Caco-2 (cell line): ENCODE results near the gene APP. TPM values are rescaled to one million over a fixed set of nuclear protein-coding genes. Genes with fewer than 3 reads are reported as not detected.
"Not testable (repeated sequence)": the region's sequence is repeated elsewhere in the genome, so short reads cannot be mapped to it uniquely, and the experiment has no call there.

Experiments used
- BruUV-seq: library from RNA; stranded (reverse); fragments of 400-500 nt; replicated peaks from 2 replicates; lab custom pipeline; 2021; lab: Mats Ljungman, UMichigan
- CTCF ChIA-PET: fragments of 300-600 bp; sonication (Branson Sonifier 250); formaldehyde crosslinking; loops from one replicate; lab custom pipeline; 2022; ENCODE audit warnings: antibody characterized with exemption; lab: Charles Lee
- POLR2A ChIA-PET: fragments of 300-600 bp; sonication (Branson Sonifier 250); formaldehyde crosslinking; loops from one replicate; lab custom pipeline; 2022; ENCODE audit warnings: antibody characterized with exemption; lab: Charles Lee
- DNase-seq, 2 experiments: peaks; one replicate each; pipeline versions ENCODE4 v3.0.0 to v3.0.0-alpha.2; 2020 to 2022
- H3K27me3 ChIP-seq: replicated peaks from 2 replicates; pipeline ENCODE4 v1.6.0; 2011; ENCODE audit warnings: low read length; ENCODE audit not compliant: control insufficient read depth, insufficient read depth
- H3K36me3 ChIP-seq: 2 replicates; pipeline ENCODE4 v1.5.1; 2011; ENCODE audit warnings: low read length; ENCODE audit not compliant: control insufficient read depth, insufficient read depth
- H3K4me1 ChIP-seq: fragments of 250-450 bp; sonication (Bioruptor Pico); 2 replicates; pipeline ENCODE4 v1.5.1; 2020; ENCODE audit warnings: mild to moderate bottlenecking
- H3K4me3 ChIP-seq: 2 replicates; pipeline ENCODE4 v1.5.1; 2011; ENCODE audit warnings: low read depth, mild to moderate bottlenecking, control low read depth, low read length
- H3K9me3 ChIP-seq: fragments of 250-450 bp; sonication (Bioruptor Pico); 2 replicates; pipeline ENCODE4 v1.5.1; 2020; ENCODE audit warnings: mild to moderate bottlenecking, moderate library complexity
- H3K27ac Mint-ChIP-seq: one replicate; pipeline ENCODE4 v1.8.0; 2022; ENCODE audit warnings: mixed read lengths; ENCODE audit not compliant: unreplicated experiment
- H3K27me3 Mint-ChIP-seq: one replicate; pipeline ENCODE4 v1.8.0; 2022; ENCODE audit warnings: mixed read lengths; ENCODE audit not compliant: insufficient read depth, unreplicated experiment
- H3K36me3 Mint-ChIP-seq: one replicate; pipeline ENCODE4 v1.8.0; 2022; ENCODE audit warnings: mild to moderate bottlenecking, mixed read lengths; ENCODE audit not compliant: insufficient read depth, unreplicated experiment
- H3K4me1 Mint-ChIP-seq: one replicate; pipeline ENCODE4 v1.8.0; 2022; ENCODE audit warnings: low read depth, mixed read lengths; ENCODE audit not compliant: unreplicated experiment
- H3K4me3 Mint-ChIP-seq: one replicate; pipeline ENCODE4 v1.8.0; 2022; ENCODE audit warnings: mild to moderate bottlenecking, moderate library complexity, mixed read lengths; ENCODE audit not compliant: unreplicated experiment
- H3K9me3 Mint-ChIP-seq: one replicate; pipeline ENCODE4 v1.8.0; 2022; ENCODE audit warnings: mixed read lengths; ENCODE audit not compliant: unreplicated experiment
- CTCF ChIP-seq, 2 experiments: fragments of 200-600 bp in 1 of 2; IDR thresholded peaks; 1 replicate in 1 of 2; 2 replicates in 1 of 2; pipeline versions ENCODE4 v1.5.1 to v1.8.0; 2011 to 2022; ENCODE audit warnings: antibody characterized with exemption in 1 of 2, control low read depth in 1 of 2, inconsistent platforms in 1 of 2, low read depth in 1 of 2, low read length in 1 of 2, mild to moderate bottlenecking in 1 of 2, moderate library complexity in 1 of 2; ENCODE audit not compliant: insufficient read depth in 1 of 2, severe bottlenecking in 1 of 2, unreplicated experiment in 1 of 2
- intact Hi-C: fragments of 100-400 bp; cut with micrococcal nuclease; formaldehyde crosslinking; loops from one replicate; pipeline ENCODE4 v1.10.0; 2022; ENCODE audit not compliant: unreplicated experiment
- total RNA-seq: library from RNA; stranded (reverse); gene quantifications from 2 replicates; pipeline ENCODE4 v1.2.3, GENCODE V29; 2022

The APP gene
- total RNA-seq, 1 experiment from 2014 or later = 331 TPM

GRCh38 chr21:26027696-26028095, 142.9 kb downstream of the APP start:
- no peaks in the 10 kb centered on the region for H3K9me3 ChIP-seq
- no peaks in the 10 kb centered on the region for H3K4me1 ChIP-seq
- peaks cover 9% of the 10 kb centered on the region for H3K4me1 Mint-ChIP-seq
- H3K27me3 ChIP-seq = no peaks in the 10 kb centered on the region
- ChIA-PET POLR2A (no interaction called here), CTCF (no interaction called here)
- no TSS peak for BruUV-seq
- H3K4me3 ChIP-seq = no peak overlapping the region
- H3K36me3 Mint-ChIP-seq = peaks cover 34% of the 10 kb centered on the region
- H3K36me3 ChIP-seq = 0 out of 2 replicates have a peak, but pooled peaks cover 1% of the 10 kb centered on the region
- no peak for TF ChIP-seq CTCF (IDR thresholded peaks at IDR 0.05; ENCODE audit: insufficient read depth in 1 of 2, low read depth in 1 of 2, low read length in 1 of 2, severe bottlenecking in 1 of 2, unreplicated experiment in 1 of 2)
- H3K9me3 Mint-ChIP-seq = no peaks in the 10 kb centered on the region
- H3K27me3 Mint-ChIP-seq = no peaks in the 10 kb centered on the region
- no peak overlapping the region for H3K4me3 Mint-ChIP-seq
- no peak overlapping the region for H3K27ac Mint-ChIP-seq
- intact Hi-C loops = no loop called here
- DNase-seq = no peak

DNA sequence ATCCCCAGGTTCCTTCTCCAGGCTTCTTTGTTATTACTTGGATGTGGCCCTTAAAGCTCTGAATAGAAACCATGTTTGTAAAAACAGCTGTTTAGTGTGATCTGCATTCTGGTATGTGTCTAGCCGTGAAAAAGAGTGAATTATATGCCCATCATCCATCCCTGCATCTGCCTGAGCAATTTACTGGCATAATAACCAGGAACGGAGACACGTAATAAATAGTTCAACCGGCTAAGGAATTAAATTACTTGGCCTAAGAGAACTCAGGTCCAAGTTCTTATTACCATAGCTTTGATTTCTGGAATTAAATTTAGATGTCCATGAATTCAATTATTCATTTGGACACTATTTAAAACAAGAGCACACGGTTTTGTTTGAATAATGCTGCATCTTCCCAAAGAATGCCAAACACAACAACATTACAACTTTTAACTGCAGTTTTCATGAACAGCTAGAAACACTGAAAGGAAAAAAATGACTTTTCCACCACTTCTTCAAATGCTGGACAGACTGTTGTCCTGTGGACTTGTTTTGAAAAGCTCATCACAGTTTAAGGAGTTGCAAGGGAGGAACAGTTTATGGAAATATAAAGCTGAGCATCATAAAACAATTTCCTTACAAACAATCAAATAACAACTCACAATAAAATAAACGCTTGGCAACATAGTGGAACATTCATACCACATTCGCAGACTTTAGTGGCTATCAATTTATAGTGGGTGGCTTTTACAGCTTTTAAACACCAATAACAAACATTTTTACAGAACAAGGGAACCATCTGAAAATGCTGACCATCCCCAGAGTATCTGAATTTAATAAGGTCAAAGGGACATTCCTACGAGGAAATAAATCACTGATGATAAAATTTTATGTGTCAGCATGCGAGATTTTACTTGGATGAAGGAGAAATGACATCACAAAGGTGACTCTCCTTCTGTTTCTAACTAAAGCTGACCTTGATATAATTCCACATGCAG, 144.7 kb downstream of the APP start:
- intact Hi-C loops = no loop called here
- H3K27ac Mint-ChIP-seq = no peak overlapping the region
- no peaks in the 10 kb centered on the region for H3K27me3 Mint-ChIP-seq
- no peak for TF ChIP-seq CTCF (IDR thresholded peaks at IDR 0.05; ENCODE audit: insufficient read depth in 1 of 2, low read depth in 1 of 2, low read length in 1 of 2, severe bottlenecking in 1 of 2, unreplicated experiment in 1 of 2)
- POLR2A ChIA-PET = no interaction called here
- H3K9me3 Mint-ChIP-seq = no peaks in the 10 kb centered on the region
- H3K4me1 Mint-ChIP-seq = peaks cover 9% of the 10 kb centered on the region
- Histone ChIP-seq H3K9me3 (no peaks in the 10 kb centered on the region), H3K36me3 (peaks cover 2% of the 10 kb centered on the region; the same call in 1 of the 2 replicates), H3K4me3 (no peak overlapping the region), H3K27me3 (no peaks in the 10 kb centered on the region), H3K4me1 (no peaks in the 10 kb centered on the region)
- no peak overlapping the region for H3K4me3 Mint-ChIP-seq
- DNase-seq = no peak
- BruUV-seq = no TSS peak
- CTCF ChIA-PET = no interaction called here
- peaks cover 44% of the 10 kb centered on the region for H3K36me3 Mint-ChIP-seq

GRCh38 chr21:26023406-26023805, 147.2 kb downstream of the APP start:
- H3K27me3 Mint-ChIP-seq, H3K9me3 ChIP-seq, H3K27me3 ChIP-seq, H3K4me3 Mint-ChIP-seq, H3K4me1 Mint-ChIP-seq, BruUV-seq, CTCF ChIA-PET, H3K9me3 Mint-ChIP-seq, H3K4me3 ChIP-seq, H3K4me1 ChIP-seq, POLR2A ChIA-PET, H3K36me3 ChIP-seq, H3K27ac Mint-ChIP-seq, intact Hi-C loops: not testable (repeated sequence)
- DNase-seq = peak in 1 of 2 experiments; percentile 17
- H3K36me3 Mint-ChIP-seq = peaks cover 43% of the 10 kb centered on the region

DNA sequence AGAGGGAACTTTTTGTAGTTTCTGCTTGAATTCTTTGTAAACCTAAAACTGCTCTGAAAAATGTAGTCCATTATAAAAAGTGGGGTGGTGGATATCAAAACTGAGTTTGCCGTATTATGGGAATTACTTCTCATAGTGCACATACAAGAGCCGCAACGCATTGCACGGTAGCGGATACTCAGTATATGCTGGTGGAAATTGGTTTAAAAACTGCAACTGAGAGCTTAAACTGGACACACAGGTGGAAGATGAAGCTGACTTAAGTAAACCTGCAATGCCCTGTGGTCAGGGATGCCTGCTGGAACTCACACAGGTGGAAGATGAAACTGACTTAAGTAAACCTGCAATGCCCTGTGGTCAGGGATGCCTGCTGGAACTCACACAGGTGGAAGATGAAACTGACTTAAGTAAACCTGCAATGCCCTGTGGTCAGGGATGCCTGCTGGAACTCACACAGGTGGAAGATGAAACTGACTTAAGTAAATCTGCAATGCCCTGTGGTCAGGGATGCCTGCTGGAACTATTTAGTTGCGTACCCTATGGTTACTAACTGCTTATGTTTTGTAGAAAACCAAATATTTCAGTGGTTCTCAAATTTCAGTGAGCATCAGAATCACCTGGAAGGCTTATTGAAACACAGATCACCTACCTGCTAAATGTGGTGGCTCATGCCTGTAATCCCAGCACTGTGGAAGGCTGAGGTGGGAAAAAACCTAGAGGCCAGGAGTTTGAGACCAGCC, 147.8 kb downstream of the APP start:
- H3K9me3 ChIP-seq, H3K9me3 Mint-ChIP-seq, DNase-seq, H3K4me3 ChIP-seq, H3K27me3 Mint-ChIP-seq, H3K27me3 ChIP-seq, H3K36me3 ChIP-seq, H3K4me3 Mint-ChIP-seq, CTCF ChIA-PET, POLR2A ChIA-PET, H3K4me1 ChIP-seq, intact Hi-C loops, BruUV-seq, H3K27ac Mint-ChIP-seq, H3K4me1 Mint-ChIP-seq: not testable (repeated sequence)
- peaks cover 43% of the 10 kb centered on the region for H3K36me3 Mint-ChIP-seq
